DOHH2 (cell line): ENCODE results near the gene DLGAP1.

ENCODE experiments used
- H3F3A ChIP-seq: fragments of 200-600 bp; sonication (generic), shearing (Covaris generic); 2 replicates; pipeline ENCODE4 v1.6.0; 2016; ENCODE audit warnings: antibody characterized with exemption, mild to moderate bottlenecking; ENCODE audit not compliant: control insufficient read depth, insufficient read depth
- H3K27ac ChIP-seq: fragments of 200-600 bp; sonication (generic); 2 replicates; pipeline ENCODE4 v1.5.1; 2014; ENCODE audit warnings: low read depth, mild to moderate bottlenecking, low read length, moderate library complexity
- H3K27me3 ChIP-seq: fragments of 200-600 bp; sonication (generic); 2 replicates; pipeline ENCODE4 v1.6.1; 2014; ENCODE audit warnings: mild to moderate bottlenecking, low read length, mixed read lengths; ENCODE audit not compliant: control insufficient read depth
- H3K36me3 ChIP-seq: fragments of 200-600 bp; sonication (generic); 2 replicates; pipeline ENCODE4 v1.6.1; 2014; ENCODE audit warnings: mild to moderate bottlenecking, low read length, moderate library complexity, mixed read lengths; ENCODE audit not compliant: control insufficient read depth
- H3K4me1 ChIP-seq: fragments of 200-600 bp; sonication (generic); 2 replicates; pipeline ENCODE4 v1.6.1; 2014; ENCODE audit warnings: mild to moderate bottlenecking, low read length, mixed read lengths; ENCODE audit not compliant: control insufficient read depth
- H3K4me2 ChIP-seq: fragments of 200-600 bp; sonication (generic); 2 replicates; pipeline ENCODE4 v1.6.0; 2014; ENCODE audit warnings: mild to moderate bottlenecking, low read length, moderate library complexity
- H3K4me3 ChIP-seq: fragments of 200-600 bp; sonication (generic); 2 replicates; pipeline ENCODE4 v1.5.1; 2014; ENCODE audit warnings: mild to moderate bottlenecking, low read length, mixed read lengths
- H3K79me2 ChIP-seq: fragments of 200-600 bp; sonication (generic); 2 replicates; pipeline ENCODE4 v1.6.1; 2014; ENCODE audit warnings: mild to moderate bottlenecking, low read length, mixed read lengths; ENCODE audit not compliant: control insufficient read depth
- H3K9me2 ChIP-seq: fragments of 200-600 bp; sonication (generic); replicated peaks from 2 replicates; pipeline ENCODE4 v1.6.1; 2014; ENCODE audit warnings: mild to moderate bottlenecking, low read length, mixed read lengths; ENCODE audit not compliant: control insufficient read depth
- H3K9me3 ChIP-seq: fragments of 200-600 bp; sonication (generic); 2 replicates; pipeline ENCODE4 v1.6.1; 2014; ENCODE audit warnings: antibody characterized with exemption, low read length, mixed read lengths; ENCODE audit not compliant: control insufficient read depth, insufficient read depth
- H4K20me1 ChIP-seq: fragments of 200-600 bp; sonication (generic); 2 replicates; pipeline ENCODE4 v1.6.0; 2014; ENCODE audit warnings: low read depth, mild to moderate bottlenecking, antibody characterized with exemption, low read length, moderate library complexity; ENCODE audit not compliant: control insufficient read depth, insufficient read depth
- CTCF ChIP-seq: fragments of 200-600 bp; sonication (generic); IDR thresholded peaks from one replicate; pipeline ENCODE4 v1.5.1; 2014; ENCODE audit warnings: antibody characterized with exemption, mild to moderate bottlenecking, low read depth, low read length; ENCODE audit not compliant: poor library complexity, severe bottlenecking
- EZH2phosphoT487 ChIP-seq: fragments of 200-600 bp; sonication (generic); IDR thresholded peaks from 2 replicates; pipeline ENCODE4 v1.6.1; 2017; ENCODE audit warnings: borderline replicate concordance, mild to moderate bottlenecking, antibody characterized with exemption, low read length, moderate library complexity, mixed read lengths

DLGAP1 gene

DNA sequence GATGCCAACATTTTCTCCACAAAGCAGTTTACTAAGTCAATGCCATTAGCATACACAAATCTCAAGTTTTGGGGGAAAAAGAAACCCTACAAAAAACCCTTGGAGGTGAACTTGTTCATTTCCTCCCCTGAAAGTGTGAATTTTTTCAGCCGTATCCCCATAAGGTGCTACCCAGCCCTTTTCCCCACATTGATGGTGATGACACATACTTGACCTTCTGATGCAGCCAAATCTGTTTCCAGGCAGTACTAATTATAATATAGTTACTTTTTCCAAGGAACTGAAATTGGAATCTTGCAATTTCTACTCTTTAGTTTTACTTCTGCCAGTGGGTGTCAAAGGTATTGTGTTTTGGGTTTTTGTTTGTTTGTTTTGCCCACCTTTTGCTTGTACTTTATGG, 530.7 kb downstream of the DLGAP1 start:
- H4K20me1 ChIP-seq: no peaks in the 10 kb centered on the region
- no peak overlapping the region for H3K4me3 ChIP-seq
- H3K9me3 ChIP-seq: no peaks in the 10 kb centered on the region
- no peaks in the 10 kb centered on the region for H3K4me1 ChIP-seq
- no peaks in the 10 kb centered on the region for H3F3A ChIP-seq
- no peaks in the 10 kb centered on the region for H3K79me2 ChIP-seq
- TF ChIP-seq CTCF: no peak
- H3K27ac ChIP-seq: no peak overlapping the region
- H3K36me3 ChIP-seq: no peaks in the 10 kb centered on the region
- H3K4me2 ChIP-seq: no peak overlapping the region
- no peaks in the 10 kb centered on the region for H3K27me3 ChIP-seq
- no peaks in the 10 kb centered on the region for H3K9me2 ChIP-seq

- Histone ChIP-seq H3K4me1 (no peaks in the 10 kb centered on the region), H3F3A (no peaks in the 10 kb centered on the region), H3K4me3 (no peak overlapping the region), H3K9me2 (no peaks in the 10 kb centered on the region), H3K79me2 (no peaks in the 10 kb centered on the region), H3K27me3 (no peaks in the 10 kb centered on the region), H3K36me3 (no peaks in the 10 kb centered on the region), H3K27ac (no peak overlapping the region), H3K4me2 (no peak overlapping the region), H3K9me3 (no peaks in the 10 kb centered on the region), H4K20me1 (no peaks in the 10 kb centered on the region)
- TF ChIP-seq EZH2phosphoT487 (no peak), CTCF (no peak)
Measured at GRCh38 chr18:3923750-3924149, 531.4 kb downstream of the DLGAP1 start.

DNA sequence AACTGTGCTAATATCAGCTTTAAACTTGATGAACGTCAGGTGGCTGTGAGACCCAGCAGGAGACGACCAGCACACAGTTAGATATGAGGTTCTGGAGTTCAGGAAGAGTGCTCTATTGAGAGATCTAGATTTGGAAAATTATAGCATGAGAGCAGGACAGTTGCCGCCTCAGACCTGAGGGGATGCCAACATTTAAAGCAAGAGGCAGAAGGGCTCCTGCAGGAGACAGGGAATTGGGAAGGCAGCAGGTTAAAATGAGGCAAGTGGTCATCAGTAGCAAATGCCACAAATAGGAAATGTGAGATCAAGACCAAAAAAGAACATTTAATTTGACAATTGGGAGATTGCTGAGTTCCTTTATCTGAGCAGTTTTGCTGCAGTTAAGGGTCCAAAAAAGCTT, 533.3 kb downstream of the DLGAP1 start:
- no peaks in the 10 kb centered on the region for H3K9me3 ChIP-seq
- no peaks in the 10 kb centered on the region for H3F3A ChIP-seq
- H3K4me3 ChIP-seq: no peak overlapping the region
- no peaks in the 10 kb centered on the region for H3K9me2 ChIP-seq
- no peak overlapping the region for H3K27ac ChIP-seq
- H3K4me1 ChIP-seq: no peaks in the 10 kb centered on the region
- TF ChIP-seq EZH2phosphoT487 (no peak), CTCF (no peak)
- no peak overlapping the region for H3K4me2 ChIP-seq
- H4K20me1 ChIP-seq: no peaks in the 10 kb centered on the region
- no peaks in the 10 kb centered on the region for H3K27me3 ChIP-seq
- H3K79me2 ChIP-seq: no peaks in the 10 kb centered on the region
- no peaks in the 10 kb centered on the region for H3K36me3 ChIP-seq

DNA sequence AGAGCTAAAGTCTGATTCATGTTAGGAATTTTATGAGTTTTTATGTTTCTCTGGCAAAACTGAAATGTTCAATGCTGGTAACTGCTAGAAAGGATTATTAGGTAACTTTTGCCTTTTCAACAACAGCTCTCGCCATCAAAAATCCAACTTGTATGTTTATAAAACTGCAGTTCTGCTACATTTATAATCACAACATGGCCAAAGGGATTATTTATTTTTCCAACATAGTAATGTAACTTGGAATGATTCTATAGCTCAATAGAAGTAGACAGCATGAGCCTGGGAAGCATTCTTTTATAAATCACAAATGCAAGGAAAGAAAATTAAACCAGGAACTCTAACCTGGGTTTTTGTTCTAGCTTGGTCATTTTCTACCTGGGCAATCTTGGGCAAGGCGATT, 534.3 kb downstream of the DLGAP1 start:
- no peaks in the 10 kb centered on the region for H3K9me3 ChIP-seq

More for the DNA sequence above, 534.3 kb downstream of the DLGAP1 start:
- Histone ChIP-seq H3K4me3 (no peak overlapping the region), H4K20me1 (no peaks in the 10 kb centered on the region), H3K4me2 (no peak overlapping the region), H3F3A (no peaks in the 10 kb centered on the region), H3K27me3 (no peaks in the 10 kb centered on the region), H3K4me1 (no peaks in the 10 kb centered on the region), H3K79me2 (no peaks in the 10 kb centered on the region), H3K36me3 (no peaks in the 10 kb centered on the region), H3K27ac (no peak overlapping the region), H3K9me2 (no peaks in the 10 kb centered on the region)
- TF ChIP-seq CTCF: no peak
- TF ChIP-seq EZH2phosphoT487: no peak
